Activated naive CD8-positive, alpha-beta T cell treated with anti-CD3 and anti-CD28 coated beads, Interleukin-2, amount 50 U/mL, for 24 hours (primary cell): Measurements from ENCODE around the gene PEX11B.
"Not testable (repeated sequence)": the region's sequence is repeated elsewhere in the genome, so short reads cannot be mapped to it uniquely, and the experiment has no call there.

Experiments
- ATAC-seq: fragments of 150-1000 bp; cut with Tn5 transposase; one replicate; pipeline ENCODE4 v1.10.0; 2021
- DNase-seq: peaks from one replicate; pipeline ENCODE4 v3.0.0; 2021
- H3K27ac Mint-ChIP-seq: one replicate; pipeline ENCODE4 v1.8.0; 2021; ENCODE audit warnings: mild to moderate bottlenecking, mixed read lengths
- H3K27me3 Mint-ChIP-seq: one replicate; pipeline ENCODE4 v1.8.0; 2021; ENCODE audit warnings: mixed read lengths
- H3K36me3 Mint-ChIP-seq: one replicate; pipeline ENCODE4 v1.8.0; 2021; ENCODE audit warnings: low read depth, mixed read lengths
- H3K4me1 Mint-ChIP-seq: one replicate; pipeline ENCODE4 v1.8.0; 2021; ENCODE audit warnings: mixed read lengths
- H3K4me3 Mint-ChIP-seq: one replicate; pipeline ENCODE4 v1.8.0; 2021; ENCODE audit warnings: mild to moderate bottlenecking, moderate library complexity, mixed read lengths
- H3K9me3 Mint-ChIP-seq: one replicate; pipeline ENCODE4 v1.8.0; 2021; ENCODE audit warnings: mixed read lengths

PEX11B gene

DNA sequence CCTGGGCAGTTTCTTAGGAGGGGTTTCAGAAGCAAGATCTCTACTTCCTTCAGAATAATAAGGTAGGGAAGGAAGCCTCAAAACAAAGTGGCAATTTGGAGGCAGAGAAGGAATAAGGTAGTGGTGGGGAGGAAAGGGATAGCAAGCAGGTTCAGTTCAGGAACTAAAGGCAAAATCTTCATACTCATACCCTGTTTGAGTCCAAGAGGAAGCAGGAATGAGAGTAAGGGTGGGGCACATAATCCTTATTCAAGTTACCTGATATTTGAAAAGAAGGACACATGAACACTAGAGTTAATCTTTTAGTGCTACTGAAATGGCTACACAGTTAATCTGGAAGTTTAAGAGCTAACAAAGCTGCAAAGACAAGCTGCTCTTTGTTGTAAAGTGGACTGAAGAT lies 17.2 kb upstream of the PEX11B start:
- H3K36me3 Mint-ChIP-seq, result peaks cover 25% of the 10 kb centered on the region
- DNase-seq, result no peak
- H3K9me3 Mint-ChIP-seq, result no peaks in the 10 kb centered on the region
- no peaks in the 10 kb centered on the region for H3K27me3 Mint-ChIP-seq
- peaks cover 16% of the 10 kb centered on the region for H3K4me1 Mint-ChIP-seq
- H3K27ac Mint-ChIP-seq, result peak overlapping the region; percentile 19
- no peak for ATAC-seq
- no peak overlapping the region for H3K4me3 Mint-ChIP-seq

DNA sequence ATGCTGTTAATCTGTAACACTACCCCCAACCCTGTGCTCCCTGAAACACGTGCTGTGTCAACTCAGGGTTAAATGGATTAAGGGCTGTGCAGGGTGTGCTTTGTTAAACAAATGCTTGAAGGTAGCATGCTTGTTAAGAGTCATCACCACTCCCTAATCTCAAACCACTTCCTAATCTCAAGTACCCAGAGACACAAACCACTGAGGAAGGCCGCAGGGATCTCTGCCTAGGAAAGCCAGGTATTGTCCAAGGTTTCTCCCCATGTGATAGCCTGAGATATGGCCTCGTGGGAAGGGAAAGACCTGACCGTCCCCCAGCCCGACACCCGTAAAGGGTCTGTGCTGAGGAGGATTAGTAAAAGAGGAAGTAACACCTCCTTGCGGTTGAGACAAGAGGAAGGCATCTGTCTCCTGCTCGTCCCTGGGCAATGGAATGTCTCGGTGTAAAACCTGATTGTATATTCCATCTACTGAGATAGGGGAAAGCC lies 14.0 kb upstream of the PEX11B start:
- DNase-seq, H3K9me3 Mint-ChIP-seq, H3K27me3 Mint-ChIP-seq, ATAC-seq: not testable (repeated sequence)
- H3K36me3 Mint-ChIP-seq, result peaks cover 25% of the 10 kb centered on the region
- H3K4me3 Mint-ChIP-seq, result peak overlapping the region; percentile 15
- H3K27ac Mint-ChIP-seq, result peak overlapping the region; percentile 85
- peaks cover 22% of the 10 kb centered on the region for H3K4me1 Mint-ChIP-seq

DNA sequence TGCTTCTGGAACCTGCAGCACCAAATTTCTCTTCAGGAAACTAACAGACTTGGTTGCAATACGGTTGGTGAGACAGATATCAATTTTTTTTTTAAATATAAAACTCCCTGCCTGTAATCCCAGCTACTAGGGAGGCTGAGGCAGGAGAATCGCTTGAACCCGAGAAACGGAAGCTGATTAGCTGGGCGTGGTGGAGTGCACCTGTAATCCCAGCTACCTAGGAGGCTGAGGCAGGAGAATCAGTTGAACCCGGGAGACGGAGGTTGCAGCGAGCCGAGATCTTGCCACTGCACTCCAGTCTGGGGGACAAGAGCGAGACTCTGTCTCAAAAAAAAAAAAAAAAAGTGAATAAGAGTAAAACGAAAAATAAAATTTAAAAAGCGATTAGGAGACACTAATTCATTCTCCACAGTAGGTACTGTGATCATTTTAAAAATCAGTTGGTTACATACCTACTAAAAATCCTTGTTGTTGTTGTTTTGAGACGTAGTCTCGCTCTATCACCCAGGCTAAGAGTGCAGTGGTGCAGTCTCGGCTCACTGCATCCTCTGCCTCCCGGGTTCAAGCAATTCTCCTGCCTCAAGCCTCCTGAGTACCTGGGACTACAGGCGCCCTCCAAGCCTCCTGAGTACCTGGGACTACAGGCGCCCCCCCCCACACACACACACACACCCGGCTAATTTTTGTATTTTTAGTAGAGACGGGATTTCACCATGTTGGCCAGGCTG lies 9.6 kb upstream of the PEX11B start:
- peaks cover 36% of the 10 kb centered on the region for H3K4me1 Mint-ChIP-seq
- no peak overlapping the region for H3K27ac Mint-ChIP-seq
- no peak overlapping the region for H3K4me3 Mint-ChIP-seq
- ATAC-seq (no peak), DNase-seq (no peak)
- H3K9me3 Mint-ChIP-seq, result no peaks in the 10 kb centered on the region
- no peaks in the 10 kb centered on the region for H3K27me3 Mint-ChIP-seq
- peaks cover 13% of the 10 kb centered on the region for H3K36me3 Mint-ChIP-seq

DNA sequence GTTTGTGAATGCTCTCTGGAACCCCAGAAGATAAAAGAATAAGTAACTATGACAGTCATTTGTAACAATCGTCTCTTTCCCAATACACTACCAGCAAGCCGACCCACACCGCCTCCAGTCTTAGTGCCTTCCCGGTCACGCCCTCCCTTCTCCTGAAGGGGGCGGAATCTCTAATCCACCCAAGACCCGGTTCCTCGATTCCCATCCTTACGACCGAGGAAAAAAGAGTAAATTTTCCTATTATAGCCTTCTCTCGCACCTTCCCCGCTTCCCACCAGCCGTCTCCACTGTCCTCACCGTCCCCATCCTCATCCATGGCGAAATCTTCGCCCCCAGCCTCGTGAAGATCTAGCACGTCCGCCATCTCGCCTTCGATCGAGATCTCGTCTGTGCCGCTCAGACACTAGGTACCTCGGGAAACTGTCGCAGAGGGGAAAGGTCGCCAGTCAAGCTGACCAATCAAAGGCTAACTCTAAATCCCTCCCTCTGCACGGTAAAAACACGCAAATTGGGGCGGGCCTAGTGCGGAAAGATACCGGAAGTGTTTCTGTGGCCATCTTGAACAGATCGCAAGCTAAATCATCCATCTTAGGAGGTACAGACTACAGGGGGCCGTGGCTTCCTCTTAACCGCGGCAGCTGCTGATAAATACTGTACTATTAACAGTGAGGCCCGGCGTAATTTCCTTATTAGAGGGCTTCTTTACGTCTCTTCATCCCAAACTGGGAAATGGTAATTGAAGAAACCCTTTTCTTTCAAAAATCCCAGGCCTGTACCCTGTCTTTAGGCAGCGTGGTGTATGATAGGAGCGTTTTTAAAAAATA lies 8.8 kb upstream of the PEX11B start, which contains the start of gene RBM8A:
Gene RBM8A, minus strand, starts transcription at position 422 of the 824 bp plus-strand sequence. Its CDS starts 58 bp downstream, at position 364.
- H3K27me3 Mint-ChIP-seq, result no peaks in the 10 kb centered on the region
- DNase-seq (peak; percentile 89), ATAC-seq (peak; percentile 97)
- no peak within 1 kb of the TSS for H3K4me3 Mint-ChIP-seq
- no peak within 1 kb of the TSS for H3K27ac Mint-ChIP-seq
- H3K36me3 Mint-ChIP-seq, result peaks cover 17% of the 10 kb centered on the region
- peaks cover 30% of the 10 kb centered on the region for H3K4me1 Mint-ChIP-seq
- H3K9me3 Mint-ChIP-seq, result no peaks in the 10 kb centered on the region

DNA sequence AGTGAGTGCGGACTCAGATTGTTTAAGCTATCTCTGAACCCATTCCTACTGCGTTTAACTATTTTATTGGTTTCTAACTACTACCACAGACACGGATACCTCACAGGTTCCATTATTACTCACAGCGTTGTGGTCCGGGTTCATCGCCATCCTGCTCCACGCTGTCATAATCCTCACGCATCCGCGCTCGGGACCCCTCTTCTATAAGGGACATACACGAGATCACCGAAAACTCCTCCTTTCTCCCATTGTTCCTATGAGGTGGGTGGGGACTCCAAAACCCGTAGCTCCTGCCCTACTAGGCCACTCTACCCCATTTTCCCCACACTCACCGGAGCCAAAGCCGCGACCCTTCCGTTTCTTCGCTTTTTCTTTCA lies 8.2 kb upstream of the PEX11B start:
- ATAC-seq (peak; percentile 63), DNase-seq (peak; percentile 55)
- no peaks in the 10 kb centered on the region for H3K27me3 Mint-ChIP-seq
- no peak overlapping the region for H3K4me3 Mint-ChIP-seq
- H3K36me3 Mint-ChIP-seq, result peaks cover 15% of the 10 kb centered on the region
- no peaks in the 10 kb centered on the region for H3K9me3 Mint-ChIP-seq
- peaks cover 27% of the 10 kb centered on the region for H3K4me1 Mint-ChIP-seq
- H3K27ac Mint-ChIP-seq, result no peak overlapping the region

DNA sequence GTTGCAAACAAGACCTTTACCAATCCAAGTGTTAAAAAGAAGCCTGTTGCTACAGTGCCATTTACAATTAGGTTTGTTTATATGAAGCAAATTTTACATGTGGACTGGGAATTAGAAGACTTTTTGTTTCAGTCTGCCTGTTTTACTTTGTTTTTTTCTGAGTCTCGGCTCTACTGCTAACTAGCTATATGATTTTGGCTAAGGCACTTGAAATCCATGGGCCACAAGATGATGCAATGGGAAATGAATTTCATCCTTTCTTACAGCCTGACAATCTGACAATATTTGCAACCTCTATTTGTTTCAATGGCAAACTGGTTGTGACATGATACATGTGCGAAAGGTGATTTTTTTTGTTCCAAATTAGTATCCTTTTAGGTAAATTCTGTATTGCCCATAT lies 3.7 kb upstream of the PEX11B start:
- no peak overlapping the region for H3K4me3 Mint-ChIP-seq
- no peak overlapping the region for H3K27ac Mint-ChIP-seq

DNA sequence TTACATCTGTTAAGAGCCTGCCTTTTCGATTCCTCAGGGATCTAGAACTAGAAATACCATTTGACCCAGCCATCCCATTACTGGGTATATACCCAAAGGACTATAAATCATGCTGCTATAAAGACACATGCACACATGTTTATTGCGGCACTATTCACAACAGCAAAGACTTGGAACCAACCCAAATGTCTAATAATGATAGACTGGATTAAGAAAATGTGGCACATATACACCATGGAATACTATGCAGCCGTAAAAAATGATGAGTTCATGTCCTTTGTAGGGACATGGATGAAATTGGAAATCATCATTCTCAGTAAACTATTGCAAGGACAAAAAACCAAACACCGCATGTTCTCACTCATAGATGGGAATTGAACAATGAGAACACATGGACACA lies 1.8 kb upstream of the PEX11B start:
- ATAC-seq, H3K27me3 Mint-ChIP-seq, H3K9me3 Mint-ChIP-seq, H3K27ac Mint-ChIP-seq, DNase-seq: not testable (repeated sequence)
- H3K4me1 Mint-ChIP-seq, result peaks cover 48% of the 10 kb centered on the region
- peak overlapping the region; percentile 96 for H3K4me3 Mint-ChIP-seq
- peaks cover 28% of the 10 kb centered on the region for H3K36me3 Mint-ChIP-seq

More for the DNA sequence above, 3.7 kb upstream of the PEX11B start:
- H3K36me3 Mint-ChIP-seq, result peaks cover 16% of the 10 kb centered on the region
- DNase-seq (no peak), ATAC-seq (no peak)
- peaks cover 46% of the 10 kb centered on the region for H3K4me1 Mint-ChIP-seq
- no peaks in the 10 kb centered on the region for H3K9me3 Mint-ChIP-seq
- no peaks in the 10 kb centered on the region for H3K27me3 Mint-ChIP-seq

DNA sequence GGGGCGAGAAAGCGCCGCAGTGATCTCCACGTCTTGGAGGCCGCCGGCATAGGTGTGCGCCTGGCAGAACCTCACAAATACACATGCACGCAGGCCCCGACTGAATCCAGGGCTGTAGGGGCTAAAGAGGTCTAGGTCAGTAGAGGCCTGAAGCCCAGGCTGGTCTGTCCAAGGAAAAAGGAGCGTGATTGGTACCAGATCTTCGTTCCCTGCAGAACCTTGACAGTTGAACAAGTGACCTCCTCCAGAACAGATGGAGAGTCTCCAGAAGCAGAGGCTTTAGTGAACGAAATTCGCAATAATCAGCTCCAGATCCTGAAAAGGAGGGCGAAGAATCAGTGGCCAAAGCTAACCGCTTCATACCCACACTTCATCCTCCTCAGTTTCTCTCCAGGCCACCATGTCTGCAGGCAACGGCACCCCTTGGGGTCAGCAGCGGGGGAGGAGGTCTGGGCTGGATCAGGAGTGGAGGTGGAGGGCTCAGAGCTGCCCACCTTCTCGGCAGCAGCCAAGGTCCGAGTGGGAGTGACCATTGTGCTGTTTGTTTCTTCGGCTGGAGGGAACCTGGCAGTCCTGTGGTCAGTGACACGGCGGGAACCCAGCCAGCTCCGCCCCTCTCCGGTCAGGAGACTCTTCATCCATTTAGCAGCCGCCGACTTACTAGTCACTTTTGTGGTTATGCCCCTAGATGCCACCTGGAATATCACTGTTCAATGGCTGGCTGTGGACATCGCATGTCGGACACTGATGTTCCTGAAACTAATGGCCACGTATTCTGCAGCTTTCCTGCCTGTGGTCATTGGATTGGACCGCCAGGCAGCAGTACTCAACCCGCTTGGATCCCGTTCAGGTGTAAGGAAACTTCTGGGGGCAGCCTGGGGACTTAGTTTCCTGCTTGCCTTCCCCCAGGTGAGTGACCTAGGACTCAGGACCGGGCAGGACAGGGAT lies 749 bp upstream of the PEX11B start:
- Mint-ChIP-seq H3K27me3 (no peaks in the 10 kb centered on the region), H3K27ac (peak overlapping the region; percentile 96), H3K9me3 (no peaks in the 10 kb centered on the region), H3K4me1 (peaks cover 46% of the 10 kb centered on the region), H3K4me3 (peak overlapping the region; percentile 96), H3K36me3 (peaks cover 34% of the 10 kb centered on the region)
- ATAC-seq, result peak; percentile 20
- DNase-seq, result peak; percentile 50

DNA sequence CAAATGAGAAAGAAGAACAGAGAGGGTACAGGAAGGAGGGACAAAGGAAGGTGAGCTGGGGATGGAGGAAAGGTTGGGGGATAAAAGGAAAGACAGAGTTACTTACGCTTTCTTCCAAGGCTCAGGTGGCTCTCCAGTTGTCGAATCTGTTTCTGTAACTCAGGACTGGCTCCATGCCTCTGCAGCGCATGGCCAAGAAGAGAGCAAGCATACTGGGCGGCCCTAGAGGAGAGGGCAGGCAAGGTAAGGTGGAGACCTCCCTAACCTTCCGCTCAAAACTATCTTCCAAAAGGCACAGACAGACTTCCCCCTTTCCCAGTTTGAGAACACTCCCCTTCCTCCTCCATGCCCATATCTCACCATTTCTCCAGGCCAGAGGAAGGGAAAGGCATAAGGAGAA lies 922 bp downstream of the PEX11B start:
- peak overlapping the region; percentile 96 for H3K4me3 Mint-ChIP-seq
- H3K9me3 Mint-ChIP-seq, result no peaks in the 10 kb centered on the region
- peak overlapping the region; percentile 96 for H3K27ac Mint-ChIP-seq
- DNase-seq (no peak), ATAC-seq (no peak)
- no peaks in the 10 kb centered on the region for H3K27me3 Mint-ChIP-seq
- H3K4me1 Mint-ChIP-seq, result peaks cover 38% of the 10 kb centered on the region
- peaks cover 27% of the 10 kb centered on the region for H3K36me3 Mint-ChIP-seq

DNA sequence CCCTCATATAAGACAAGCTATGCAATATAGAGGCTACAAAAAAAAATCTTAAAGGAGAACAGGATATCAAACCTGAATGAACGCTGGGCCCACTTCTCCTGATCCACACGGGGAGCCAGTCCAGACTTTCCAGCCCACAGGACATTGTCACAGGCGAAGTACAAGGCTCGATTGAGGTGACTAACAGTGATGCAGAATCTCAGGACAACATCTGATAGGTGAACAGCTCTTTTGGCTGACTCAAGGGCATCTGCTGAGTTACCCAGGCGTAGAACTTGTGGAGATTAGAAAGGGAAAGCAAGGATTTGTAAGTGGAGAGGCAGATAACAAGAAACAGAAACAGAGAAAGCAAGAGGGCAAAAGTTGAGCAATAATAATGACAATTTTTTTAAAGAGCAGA lies 1.8 kb downstream of the PEX11B start:
- peak overlapping the region; percentile 96 for H3K4me3 Mint-ChIP-seq
- DNase-seq (no peak), ATAC-seq (no peak)
- H3K36me3 Mint-ChIP-seq, result peaks cover 31% of the 10 kb centered on the region
- no peaks in the 10 kb centered on the region for H3K27me3 Mint-ChIP-seq
- peak overlapping the region; percentile 76 for H3K27ac Mint-ChIP-seq
- peaks cover 38% of the 10 kb centered on the region for H3K4me1 Mint-ChIP-seq
- no peaks in the 10 kb centered on the region for H3K9me3 Mint-ChIP-seq

DNA sequence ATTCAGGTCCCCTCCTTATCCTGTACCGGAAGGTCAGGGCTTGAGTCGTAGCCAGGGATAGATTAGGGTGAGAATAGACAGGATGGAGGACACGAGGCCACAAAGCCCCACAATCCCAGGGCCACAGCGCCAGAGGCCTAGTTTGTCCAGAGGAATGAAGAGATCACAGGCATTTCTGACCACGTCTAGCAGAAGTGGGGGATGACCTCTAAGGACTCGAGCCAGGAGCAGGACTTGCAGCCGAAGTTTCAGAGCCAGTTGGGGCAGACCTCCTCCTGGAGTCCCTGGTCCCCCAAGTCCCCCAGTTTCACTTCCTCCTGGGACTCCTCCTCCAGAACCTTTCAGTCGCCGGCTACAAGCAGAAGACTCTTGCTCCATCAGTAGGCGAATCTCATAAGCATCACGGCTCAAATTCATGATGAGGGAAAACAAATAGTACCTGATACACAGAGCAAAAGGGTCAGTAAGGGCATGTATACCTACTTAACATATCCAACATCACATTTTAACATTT lies 6.3 kb downstream of the PEX11B start:
- Mint-ChIP-seq H3K36me3 (peaks cover 32% of the 10 kb centered on the region), H3K9me3 (no peaks in the 10 kb centered on the region)

DNA sequence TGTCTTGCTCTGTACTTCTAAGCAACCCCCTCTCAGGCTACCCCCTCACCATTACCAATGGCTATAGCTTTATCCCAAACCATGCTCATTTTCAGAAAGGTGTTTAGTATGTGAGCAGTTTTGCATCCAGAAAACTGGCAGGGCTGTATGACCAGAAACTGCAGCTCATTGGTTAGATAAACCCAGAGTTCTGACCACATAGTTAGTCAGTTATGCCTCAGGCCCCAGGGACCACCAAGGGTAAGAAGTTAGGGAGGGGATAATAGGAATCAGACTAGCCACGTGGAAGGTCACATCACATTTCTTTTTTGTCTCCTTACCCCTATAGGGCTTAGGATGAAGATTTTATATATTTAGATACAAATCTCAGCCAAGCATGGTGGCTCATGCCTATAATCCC lies 9.9 kb downstream of the PEX11B start:
- H3K27me3 Mint-ChIP-seq, result no peaks in the 10 kb centered on the region
- H3K4me1 Mint-ChIP-seq, result no peaks in the 10 kb centered on the region

More for the DNA sequence above, 6.3 kb downstream of the PEX11B start:
- no peaks in the 10 kb centered on the region for H3K27me3 Mint-ChIP-seq
- ATAC-seq, result no peak
- H3K4me3 Mint-ChIP-seq, result no peak overlapping the region
- DNase-seq, result no peak
- peaks cover 10% of the 10 kb centered on the region for H3K4me1 Mint-ChIP-seq
- H3K27ac Mint-ChIP-seq, result no peak overlapping the region

DNA sequence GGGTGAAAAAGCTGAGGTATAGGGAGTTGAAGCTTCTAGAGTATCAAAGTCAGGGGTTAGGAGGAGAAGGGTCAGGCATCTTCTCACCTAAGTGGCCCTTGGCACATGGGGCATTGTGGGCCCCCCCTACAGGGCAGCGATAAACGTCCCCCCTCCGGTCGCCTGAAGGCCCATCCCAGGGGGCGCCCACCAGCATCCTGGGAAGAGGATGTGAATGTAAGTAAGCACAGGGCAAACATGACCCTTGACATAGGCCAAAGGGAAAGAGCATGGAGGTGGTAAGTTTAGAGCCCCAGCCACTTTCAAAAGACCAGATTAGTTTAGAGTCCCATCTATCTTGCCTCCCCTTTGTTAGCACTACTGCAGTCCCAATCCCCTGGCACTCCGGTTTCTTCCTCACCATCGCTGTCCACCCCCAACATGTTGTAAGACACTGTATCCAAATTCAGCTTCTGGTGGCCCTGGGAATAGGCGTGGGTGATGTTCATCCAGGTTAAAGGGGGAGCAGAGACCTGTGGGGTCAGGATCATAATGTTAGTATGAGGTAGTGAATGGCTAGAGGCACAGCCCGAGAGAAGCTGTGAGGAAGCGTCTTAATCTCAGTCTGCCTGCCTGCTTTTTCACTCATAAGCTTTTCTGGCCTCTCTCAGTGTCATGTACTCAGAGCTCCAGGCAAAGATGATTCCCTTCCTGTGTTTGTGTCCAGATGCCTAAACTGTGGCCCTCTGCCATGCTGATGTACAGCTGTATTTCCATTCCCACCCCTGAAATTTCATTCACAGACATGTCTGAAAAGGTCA lies 11.4 kb downstream of the PEX11B start:
- H3K36me3 Mint-ChIP-seq, result peaks cover 10% of the 10 kb centered on the region
- DNase-seq, result no peak
- H3K4me3 Mint-ChIP-seq, result no peak overlapping the region
- no peaks in the 10 kb centered on the region for H3K9me3 Mint-ChIP-seq
- H3K4me1 Mint-ChIP-seq, result no peaks in the 10 kb centered on the region
- no peak for ATAC-seq
- H3K27me3 Mint-ChIP-seq, result no peaks in the 10 kb centered on the region
- no peak overlapping the region for H3K27ac Mint-ChIP-seq

More for the DNA sequence above, 9.9 kb downstream of the PEX11B start:
- no peak for ATAC-seq
- Mint-ChIP-seq H3K27ac (no peak overlapping the region), H3K36me3 (peaks cover 14% of the 10 kb centered on the region), H3K9me3 (no peaks in the 10 kb centered on the region), H3K4me3 (no peak overlapping the region)
- no peak for DNase-seq
